CD4-positive, alpha-beta T cell treated with Interleukin-10 for 1 hour (primary cell): ENCODE results near the gene UQCRC1.

ENCODE experiments used
- DNase-seq: peaks from one replicate; pipeline ENCODE4 v3.0.0-alpha.2; 2020

UQCRC1 gene

GRCh38 chr3:48597408-48597800 lies 12.0 kb downstream of the UQCRC1 start:
- no peak for DNase-seq

DNA sequence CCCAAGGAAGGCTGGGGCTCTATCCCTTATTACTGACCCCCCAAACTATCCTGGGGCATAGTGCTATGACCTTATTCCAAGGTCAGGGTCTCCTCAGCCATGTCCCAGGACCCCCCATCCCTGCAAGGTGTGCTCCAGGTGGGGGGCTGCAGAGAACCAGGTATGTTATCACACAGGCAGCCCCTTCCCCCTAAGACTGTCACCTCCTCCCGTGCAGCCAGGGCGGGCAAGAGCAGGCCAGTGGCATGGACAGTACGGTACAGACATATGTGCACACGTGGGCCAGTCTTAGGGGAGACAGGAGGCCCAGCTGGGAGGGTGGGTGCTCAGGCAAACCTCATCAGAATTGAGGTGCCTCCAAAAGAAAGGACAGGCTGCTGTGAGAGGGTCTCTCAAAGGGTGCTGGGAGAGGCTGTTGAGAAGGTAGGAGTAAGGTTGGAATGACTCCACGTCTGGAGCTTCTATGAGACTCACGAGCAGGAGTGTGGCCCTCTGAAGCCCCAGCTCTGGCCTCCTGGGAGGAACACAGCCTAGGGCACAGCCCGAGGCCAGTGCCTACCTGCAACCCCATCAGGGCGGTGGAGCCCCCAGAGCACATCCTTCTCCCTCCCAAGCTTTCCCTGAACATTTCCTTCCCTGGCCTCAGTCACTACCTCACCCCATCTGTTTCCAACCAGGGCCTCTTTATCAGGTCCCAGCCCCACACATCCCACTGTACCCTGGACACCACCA lies 12.6 kb downstream of the UQCRC1 start:
- no peak for DNase-seq

GRCh38 chr3:48596157-48596556 lies 13.3 kb downstream of the UQCRC1 start:
- no peak for DNase-seq

- DNase-seq, result no peak
These were observed 13.8 kb downstream of the UQCRC1 start for GRCh38 chr3:48595526-48596121.

DNA sequence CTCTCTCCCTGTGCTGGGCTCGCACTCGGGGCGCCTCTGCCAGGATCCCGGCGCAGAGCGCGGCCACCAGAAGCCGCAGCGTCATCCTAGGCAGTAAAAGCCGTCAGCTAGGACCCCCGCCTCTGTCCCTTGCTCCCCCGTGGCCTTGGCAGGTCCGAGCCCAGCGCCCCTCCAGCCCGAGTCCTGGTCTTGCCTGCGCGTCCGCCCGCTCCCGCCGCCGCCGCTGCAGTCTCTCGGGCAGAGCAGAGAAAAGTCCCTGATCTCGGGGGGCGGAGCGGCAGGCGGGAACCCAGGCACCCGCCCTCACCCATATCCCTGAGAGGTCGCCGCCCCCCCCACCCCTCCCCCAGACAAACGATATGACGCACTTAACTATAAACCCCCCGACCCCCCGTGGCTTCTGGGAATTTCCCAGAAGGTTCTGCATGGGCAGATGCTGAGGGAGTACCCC lies 14.3 kb downstream of the UQCRC1 start, which contains the start of gene COL7A1:
TSS of gene COL7A1 (minus strand) at position 255 of the 451 bp plus-strand sequence. CDS start at position 85, 170 bp downstream.
- no peak for DNase-seq

- DNase-seq, result no peak
These were observed 14.9 kb downstream of the UQCRC1 start for GRCh38 chr3:48594417-48595049.

GRCh38 chr3:48593337-48593736 lies 16.1 kb downstream of the UQCRC1 start:
- no peak for DNase-seq

DNA sequence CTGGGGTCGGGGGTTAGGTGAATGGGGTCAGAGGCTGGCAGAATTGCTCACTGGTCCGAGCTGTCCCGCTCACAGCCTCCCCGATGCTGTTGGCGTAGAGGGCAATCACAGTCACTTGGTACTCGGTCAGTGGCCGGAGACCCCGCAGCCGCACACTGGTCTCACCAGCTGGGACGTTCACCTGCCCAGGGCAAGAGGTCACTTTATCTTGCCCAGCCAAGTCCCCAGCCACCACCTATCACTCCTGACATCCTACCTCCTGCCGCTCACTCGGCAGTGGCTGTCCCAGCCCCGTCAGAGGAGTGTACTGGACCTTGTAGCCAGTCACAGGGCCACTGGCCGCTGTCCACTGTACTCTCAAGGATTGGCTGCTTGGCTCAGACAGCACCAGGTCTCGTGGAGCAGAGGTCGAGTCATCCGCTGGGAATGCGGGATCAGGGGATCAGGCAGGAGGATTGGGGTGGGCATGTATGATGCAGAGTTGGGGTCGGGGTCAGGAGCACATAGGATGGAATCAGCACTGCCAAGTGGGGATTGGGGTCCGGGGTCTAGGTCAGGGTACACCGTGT lies 16.8 kb downstream of the UQCRC1 start:
- DNase-seq, result no peak

DNA sequence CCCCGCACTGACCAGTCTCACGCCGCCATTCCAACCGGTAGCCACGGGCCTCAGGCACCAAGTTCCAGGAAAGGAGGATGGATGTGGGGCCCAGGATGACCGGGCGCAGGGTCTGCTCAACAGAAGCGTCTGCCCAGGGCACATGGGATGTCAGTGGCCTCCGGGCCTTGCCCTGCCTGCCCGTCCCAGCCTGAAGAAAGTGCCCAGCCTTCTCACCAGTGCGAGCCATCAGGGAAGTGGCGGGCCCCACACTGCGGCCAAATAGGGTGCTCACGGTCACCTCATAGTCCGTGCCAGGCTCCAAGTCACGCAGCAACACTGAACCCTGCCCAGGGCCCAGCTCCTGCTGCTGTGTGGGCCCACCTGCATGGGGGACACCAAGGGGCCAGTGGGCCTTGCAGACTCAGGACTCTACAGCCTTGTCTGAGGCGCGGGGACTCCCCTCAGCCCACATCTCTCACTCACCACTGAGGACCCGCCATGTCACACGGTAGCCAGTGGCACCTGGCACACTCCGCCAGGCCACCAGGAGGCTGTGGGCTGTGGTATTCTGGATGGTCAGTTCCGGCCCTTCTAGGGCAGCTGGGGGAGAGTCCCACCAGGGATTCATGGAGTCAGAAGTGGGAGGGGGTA lies 17.4 kb downstream of the UQCRC1 start:
- DNase-seq, result no peak

GRCh38 chr3:48591436-48591835 lies 18.0 kb downstream of the UQCRC1 start:
- no peak for DNase-seq

GRCh38 chr3:48588230-48588629 lies 21.2 kb downstream of the UQCRC1 start:
- DNase-seq, result no peak

- DNase-seq, result no peak
These were observed 21.8 kb downstream of the UQCRC1 start for GRCh38 chr3:48587686-48588085.

GRCh38 chr3:48585411-48585810 lies 24.0 kb downstream of the UQCRC1 start:
- DNase-seq, result no peak

GRCh38 chr3:48584836-48585235 lies 24.6 kb downstream of the UQCRC1 start:
- DNase-seq, result no peak

GRCh38 chr3:48581621-48582481 lies 27.6 kb downstream of the UQCRC1 start:
- DNase-seq, result no peak

GRCh38 chr3:48576647-48577046 lies 32.8 kb downstream of the UQCRC1 start:
- no peak for DNase-seq

GRCh38 chr3:48575366-48575765 lies 34.1 kb downstream of the UQCRC1 start:
- DNase-seq, result no peak

- no peak for DNase-seq
These were observed 35.4 kb downstream of the UQCRC1 start for GRCh38 chr3:48573973-48574585.

DNA sequence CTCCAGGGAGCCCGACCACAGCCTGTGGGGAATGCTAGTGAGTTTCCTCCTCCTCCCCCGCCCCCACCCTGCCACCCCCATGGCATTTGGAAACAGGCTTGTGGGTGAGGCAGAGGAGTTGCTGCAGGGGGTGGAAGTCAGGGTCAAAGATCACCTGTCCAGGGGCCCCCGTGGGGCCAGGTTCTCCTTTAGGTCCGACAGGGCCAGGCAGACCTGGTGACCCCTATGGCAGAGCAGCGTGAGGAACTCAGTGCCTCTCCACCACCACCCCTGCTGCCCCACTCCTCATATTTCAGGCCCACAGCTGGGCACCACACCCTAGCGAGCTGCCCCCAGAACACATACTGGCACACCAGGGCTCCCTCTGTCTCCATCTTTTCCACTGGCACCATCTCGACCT lies 36.9 kb downstream of the UQCRC1 start:
- DNase-seq, result no peak

GRCh38 chr3:48571938-48572337 lies 37.5 kb downstream of the UQCRC1 start:
- no peak for DNase-seq

- DNase-seq, result no peak
These were observed 39.5 kb downstream of the UQCRC1 start for GRCh38 chr3:48569808-48570450.
